Sigmoid colon (tissue), 7 donors: ENCODE measurements around the gene PPFIA4. TPM values are rescaled to one million over a fixed set of nuclear protein-coding genes. Genes with fewer than 3 reads are reported as not detected.

Experiments used
- DNase-seq: peaks from one replicate; pipeline ENCODE4 v3.0.0-alpha.2; 2019
- H3K27ac ChIP-seq, 4 donors: fragments of 200-600 bp; sonication (generic); one replicate each; pipeline ENCODE4 v1.5.1; 2016 to 2019; ENCODE audit warnings: mild to moderate bottlenecking in 1 of 4
- H3K27me3 ChIP-seq, 3 donors: fragments of 200-600 bp; sonication (generic); one replicate each; pipeline ENCODE4 v1.5.1; 2019; ENCODE audit warnings: mild to moderate bottlenecking in 1 of 3
- H3K36me3 ChIP-seq, 4 donors: fragments of 200-600 bp; sonication (generic); one replicate each; pipeline ENCODE4 v1.5.1; 2016 to 2019
- H3K4me1 ChIP-seq, 4 donors: fragments of 200-600 bp; sonication (generic); one replicate each; pipeline ENCODE4 v1.5.1; 2017 to 2019
- H3K4me3 ChIP-seq, 4 donors: fragments of 200-600 bp; sonication (generic); one replicate each; pipeline ENCODE4 v1.5.1; 2017 to 2019; ENCODE audit warnings: mild to moderate bottlenecking in 2 of 4, moderate library complexity in 1 of 4
- H3K9me3 ChIP-seq, 4 donors: fragments of 200-600 bp in 3 of 4; sonication (generic) in 3 of 4; one replicate each; pipeline versions ENCODE4 v1.5.1 to v1.6.1; 2013 to 2019
- EP300 ChIP-seq, 4 donors: sonication (generic); formaldehyde crosslinking; IDR thresholded peaks; one replicate each; pipeline ENCODE4 v1.6.1; 2017; ENCODE audit warnings: antibody characterized with exemption in 4 of 4
- POLR2A ChIP-seq, 2 donors: fragments of 450-650 bp; IDR thresholded peaks; one replicate each; pipeline ENCODE4 v1.6.1; 2016; ENCODE audit warnings: antibody characterized with exemption in 2 of 2, mild to moderate bottlenecking in 2 of 2, moderate library complexity in 2 of 2
- POLR2AphosphoS5 ChIP-seq, 4 donors: sonication (generic); formaldehyde crosslinking; IDR thresholded peaks; one replicate each; pipeline ENCODE4 v1.6.1; 2017; ENCODE audit warnings: antibody characterized with exemption in 4 of 4
- WGBS, 2 donors: extraction: QIAGEN DNeasy Blood & Tissue Kit; methylation state at CpG; one replicate each; pipeline ENCODE4 v1.1.7; 2013; 5-methylcytosine and 5-hydroxymethylcytosine counted together
- intact Hi-C: fragments of 100-400 bp; cut with DNase I; formaldehyde crosslinking; loops from one replicate; pipeline ENCODE4 v1.15.1; 2023
- polyA plus RNA-seq, 3 donors: library from polyadenylated mRNA; stranded (reverse); fragments of 200-250 nt; gene quantifications; one replicate each; pipeline ENCODE4 v1.2.3, GENCODE V29; 2013
- total RNA-seq, 4 donors: library from RNA; depleted of rRNA; stranded (reverse); fragments of >200 nt; gene quantifications; one replicate each; pipeline ENCODE4 v1.1.0, GENCODE V29; 2016
- TF ChIP-seq, protein P1 (sequence below), 4 experiments: fragments of 450-650 bp in 3 of 4; fragments of 200-600 bp in 1 of 4; IDR thresholded peaks; one replicate each; pipeline ENCODE4 v1.5.1; 2016 to 2019; ENCODE audit warnings: antibody characterized with exemption in 4 of 4, mild to moderate bottlenecking in 3 of 4, moderate library complexity in 2 of 4
- donor health status: healthy with polysubstance abuse.
- donor health status: Bipolar disorder and iron deficiency.
- donor health status: healthy.

The PPFIA4 gene
- total and polyA plus RNA-seq, 7 donors = 0.52 to 15.0 (median 1.4) TPM; not detected in 2

GRCh38 chr1:203028784-203029553 lies 2.7 kb downstream of the PPFIA4 start:
- peaks cover 0 to 3% (median 0%) of the 10 kb centered on the region in 3 donors for H3K27me3 ChIP-seq
- TF ChIP-seq, protein P1, sequence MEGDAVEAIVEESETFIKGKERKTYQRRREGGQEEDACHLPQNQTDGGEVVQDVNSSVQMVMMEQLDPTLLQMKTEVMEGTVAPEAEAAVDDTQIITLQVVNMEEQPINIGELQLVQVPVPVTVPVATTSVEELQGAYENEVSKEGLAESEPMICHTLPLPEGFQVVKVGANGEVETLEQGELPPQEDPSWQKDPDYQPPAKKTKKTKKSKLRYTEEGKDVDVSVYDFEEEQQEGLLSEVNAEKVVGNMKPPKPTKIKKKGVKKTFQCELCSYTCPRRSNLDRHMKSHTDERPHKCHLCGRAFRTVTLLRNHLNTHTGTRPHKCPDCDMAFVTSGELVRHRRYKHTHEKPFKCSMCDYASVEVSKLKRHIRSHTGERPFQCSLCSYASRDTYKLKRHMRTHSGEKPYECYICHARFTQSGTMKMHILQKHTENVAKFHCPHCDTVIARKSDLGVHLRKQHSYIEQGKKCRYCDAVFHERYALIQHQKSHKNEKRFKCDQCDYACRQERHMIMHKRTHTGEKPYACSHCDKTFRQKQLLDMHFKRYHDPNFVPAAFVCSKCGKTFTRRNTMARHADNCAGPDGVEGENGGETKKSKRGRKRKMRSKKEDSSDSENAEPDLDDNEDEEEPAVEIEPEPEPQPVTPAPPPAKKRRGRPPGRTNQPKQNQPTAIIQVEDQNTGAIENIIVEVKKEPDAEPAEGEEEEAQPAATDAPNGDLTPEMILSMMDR (IDR thresholded peaks at IDR 0.05) = no peak
- no peak for TF ChIP-seq EP300 (IDR thresholded peaks at IDR 0.05)
- peak in 1 of 4 donors; percentile 28 for TF ChIP-seq POLR2AphosphoS5 (IDR thresholded peaks at IDR 0.05)
- TF ChIP-seq POLR2A (IDR thresholded peaks at IDR 0.05) = no peak

DNA sequence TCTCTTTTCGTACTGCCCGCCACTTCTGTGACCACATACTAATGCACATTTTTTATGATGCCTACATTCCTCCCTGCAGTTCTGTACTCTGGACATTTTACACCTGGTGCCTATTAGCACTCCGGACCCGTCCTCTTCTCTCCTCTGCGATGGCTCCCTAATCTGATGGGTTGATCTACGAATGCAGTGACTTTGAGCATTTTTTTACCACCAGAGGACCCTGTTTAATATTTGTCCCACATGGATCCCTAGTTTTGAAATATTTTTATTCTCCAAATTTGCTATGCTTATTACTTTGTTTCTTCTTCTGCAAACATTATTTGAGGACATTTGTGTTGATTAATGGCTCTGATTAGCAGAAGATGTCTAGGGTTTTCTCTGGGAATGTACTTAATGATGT lies 5.2 kb downstream of the PPFIA4 start:
- intact Hi-C loops = no loop called here
- H3K27ac ChIP-seq = no peak overlapping the region
- DNase-seq = no peak
- no peaks in the 10 kb centered on the region for H3K36me3 ChIP-seq
- H3K27me3 ChIP-seq = peaks cover 0 to 3% (median 0%) of the 10 kb centered on the region in 3 donors
- TF ChIP-seq, protein P1 (IDR thresholded peaks at IDR 0.05) = no peak
- no peak for TF ChIP-seq POLR2AphosphoS5 (IDR thresholded peaks at IDR 0.05)
- no peak for TF ChIP-seq EP300 (IDR thresholded peaks at IDR 0.05)
- TF ChIP-seq POLR2A (IDR thresholded peaks at IDR 0.05) = no peak
- no peaks in the 10 kb centered on the region for H3K9me3 ChIP-seq
- 81 to 82% methylated on average over 6 of the region's 6 CpGs for WGBS, 2 donors
- H3K4me1 ChIP-seq = peaks cover 0 to 32% (median 17%) of the 10 kb centered on the region in 4 donors
- no peak overlapping the region for H3K4me3 ChIP-seq

More at GRCh38 chr1:203028784-203029553, 2.7 kb downstream of the PPFIA4 start:
- WGBS, 2 donors = 79 to 82% methylated on average over 13 of the region's 13 CpGs
- H3K9me3 ChIP-seq = no peaks in the 10 kb centered on the region
- H3K27ac ChIP-seq = peak overlapping the region in 2 of 4 donors; percentile 4 to 39
- no peak for DNase-seq
- H3K36me3 ChIP-seq = peaks cover 0 to 9% (median 1%) of the 10 kb centered on the region in 4 donors
- H3K4me1 ChIP-seq = peaks cover 0 to 31% (median 18%) of the 10 kb centered on the region in 4 donors
- no peak overlapping the region for H3K4me3 ChIP-seq
- intact Hi-C loops = loop anchor here (5.0 kb wide), 1 partner anchor 67 kb away; no protein-coding TSS in a partner anchor

DNA sequence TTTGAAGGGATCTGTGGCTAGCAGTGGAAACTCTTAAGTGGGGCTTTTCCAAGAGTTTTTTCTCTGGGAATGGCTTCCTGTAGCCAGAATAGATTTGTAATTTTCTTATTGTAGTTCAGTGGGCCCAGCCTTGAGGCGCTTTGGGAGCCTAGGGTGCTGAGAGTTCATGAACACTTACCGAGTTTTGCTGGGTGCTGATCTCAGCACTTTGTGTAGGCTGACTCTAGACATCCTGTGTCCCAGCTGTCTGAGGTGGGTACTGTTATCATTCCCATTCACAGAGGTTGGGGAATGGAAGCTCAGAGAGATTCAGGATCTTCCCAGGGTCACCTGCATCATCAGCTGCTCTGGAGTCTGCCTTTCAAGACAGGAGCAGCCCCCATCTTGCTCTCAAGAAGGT lies 7.0 kb downstream of the PPFIA4 start:
- Histone ChIP-seq H3K27me3 (no peaks in the 10 kb centered on the region), H3K9me3 (no peaks in the 10 kb centered on the region), H3K36me3 (no peaks in the 10 kb centered on the region), H3K27ac (no peak overlapping the region), H3K4me3 (no peak overlapping the region), H3K4me1 (peaks cover 0 to 35% (median 18%) of the 10 kb centered on the region in 4 donors)
- TF ChIP-seq POLR2A (IDR thresholded peaks at IDR 0.05) (no peak), EP300 (IDR thresholded peaks at IDR 0.05) (no peak), POLR2AphosphoS5 (IDR thresholded peaks at IDR 0.05) (no peak)
- TF ChIP-seq, protein P1 (IDR thresholded peaks at IDR 0.05) = no peak
- WGBS, 2 donors = 84 to 95% methylated on average over 2 of the region's 2 CpGs
- intact Hi-C loops = no loop called here
- DNase-seq = no peak

DNA sequence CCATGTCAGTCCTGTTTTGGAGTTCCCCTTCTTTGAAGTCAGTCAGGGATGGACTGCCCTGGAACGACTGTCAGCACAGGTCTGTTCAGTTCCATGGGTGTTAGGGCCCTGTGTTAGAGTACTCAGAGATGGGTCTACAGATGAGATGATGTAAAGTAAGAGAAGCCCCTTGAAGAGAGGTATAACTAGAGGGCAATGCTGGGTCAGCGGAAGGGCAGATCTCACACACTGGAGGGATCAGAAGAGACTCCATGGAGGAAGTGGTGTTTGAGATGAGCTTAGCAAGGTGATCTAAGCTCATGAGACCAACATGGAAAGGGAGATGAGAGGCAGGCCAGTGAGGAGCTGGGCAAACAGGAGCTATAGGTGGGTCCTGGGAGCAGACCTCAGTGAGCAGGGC lies 7.6 kb downstream of the PPFIA4 start:
- intact Hi-C loops = no loop called here

More for the DNA sequence above, 7.6 kb downstream of the PPFIA4 start:
- no peak for TF ChIP-seq EP300 (IDR thresholded peaks at IDR 0.05)
- TF ChIP-seq POLR2A (IDR thresholded peaks at IDR 0.05) = no peak
- TF ChIP-seq, protein P1 (IDR thresholded peaks at IDR 0.05) = no peak
- no peak for TF ChIP-seq POLR2AphosphoS5 (IDR thresholded peaks at IDR 0.05)
- no peaks in the 10 kb centered on the region for H3K27me3 ChIP-seq
- H3K4me3 ChIP-seq = no peak overlapping the region
- DNase-seq = no peak
- WGBS, 2 donors = 87 to 94% methylated on average over 2 of the region's 2 CpGs
- H3K27ac ChIP-seq = no peak overlapping the region
- no peaks in the 10 kb centered on the region for H3K36me3 ChIP-seq
- H3K9me3 ChIP-seq = no peaks in the 10 kb centered on the region
- peaks cover 0 to 35% (median 22%) of the 10 kb centered on the region in 4 donors for H3K4me1 ChIP-seq
